K562 (cell line): ENCODE data around the gene PTCH1. TPM values are rescaled to one million over a fixed set of nuclear protein-coding genes. Genes with fewer than 3 reads are reported as not detected.
A peak's percentile ranks its signal among the peaks of the same experiment; 100 is the strongest.

Source experiments
- ATF1 ChIP-seq, 2 experiments: fragments of 450-650 bp in 1 of 2; IDR thresholded peaks; 2 replicates each; pipeline ENCODE4 v1.6.1; 2016; ENCODE audit warnings: missing compliant biosample characterization in 1 of 2, missing genetic modification characterization in 1 of 2
- CXXC5 ChIP-seq: fragments of 250-450 bp; sonication (Bioruptor Pico); IDR thresholded peaks from 2 replicates; pipeline ENCODE4 v1.8.0; 2022; ENCODE audit warnings: inconsistent platforms, mild to moderate bottlenecking, moderate library complexity
- FIP1L1 ChIP-seq: fragments of 200-400 bp; formaldehyde crosslinking; IDR thresholded peaks from 2 replicates; pipeline ENCODE4 v1.6.1; 2018; ENCODE audit warnings: mild to moderate bottlenecking, low read depth, low read length; ENCODE audit not compliant: poor library complexity, severe bottlenecking
- FUS ChIP-seq: fragments of 200-400 bp; formaldehyde crosslinking; optimal IDR thresholded peaks from 2 replicates; pipeline ENCODE3; 2017; ENCODE audit warnings: low read depth, low read length
- GATAD2A ChIP-seq: fragments of 450-650 bp; IDR thresholded peaks from 2 replicates; pipeline ENCODE4 v1.6.1; 2017
- HDAC2 ChIP-seq: fragments of 450-650 bp; IDR thresholded peaks from 2 replicates; pipeline ENCODE4 v1.6.1; 2016; ENCODE audit warnings: mild to moderate bottlenecking
- KDM5B ChIP-seq: fragments of 200-600 bp; sonication (generic); IDR thresholded peaks from 2 replicates; pipeline ENCODE4 v1.6.1; 2012; ENCODE audit warnings: low read depth, mild to moderate bottlenecking, moderate library complexity, low read length, control low read depth, inconsistent platforms; ENCODE audit not compliant: insufficient replicate concordance
- MAZ ChIP-seq, 2 experiments: fragments of 450-650 bp in 1 of 2; sonication (generic) in 1 of 2; formaldehyde crosslinking; IDR thresholded peaks in 1 of 2; conservative IDR thresholded peaks in 1 of 2; 2 replicates each; pipeline versions ENCODE4 v1.4.0 to v1.5.0; 2020; ENCODE audit warnings: mild to moderate bottlenecking in 1 of 2, missing genetic modification reagents in 1 of 2
- MEIS2 ChIP-seq: fragments of 450-650 bp; IDR thresholded peaks from 2 replicates; pipeline ENCODE4 v1.6.1; 2014; ENCODE audit warnings: mild to moderate bottlenecking; ENCODE audit not compliant: partially characterized antibody
- NRF1 ChIP-seq, 2 experiments: fragments of 450-650 bp; IDR thresholded peaks in 1 of 2; conservative IDR thresholded peaks in 1 of 2; 2 replicates each; pipeline ENCODE4 v1.6.1; 2014; ENCODE audit warnings: mild to moderate bottlenecking in 2 of 2
- PKNOX1 ChIP-seq: fragments of 450-650 bp; IDR thresholded peaks from 2 replicates; pipeline ENCODE4 v1.6.1; 2016
- POLR3G ChIP-seq: IDR thresholded peaks from 2 replicates; pipeline ENCODE4 v1.6.1; 2011; ENCODE audit not compliant: insufficient read length, insufficient replicate concordance; ENCODE audit errors: extremely low read depth
- RB1 ChIP-seq: fragments of 450-650 bp; IDR thresholded peaks from 2 replicates; pipeline ENCODE4 v1.6.1; 2017; ENCODE audit warnings: low read depth, mild to moderate bottlenecking
- RFX1 ChIP-seq: fragments of 450-650 bp; IDR thresholded peaks from 2 replicates; pipeline ENCODE4 v1.6.1; 2016; ENCODE audit warnings: mild to moderate bottlenecking, moderate library complexity
- polyA plus RNA-seq, 8 experiments: library from polyadenylated mRNA; depleted of rRNA in 4 of 8; stranded (reverse) in 5 of 8; unstranded in 3 of 8; fragments of >200 nt; fragmentation: Nextera tagmentation in 2 of 8; fragmentation: Illumina TruSeq in 1 of 8; extraction: Ambion mirVana in 2 of 8; extraction: Trizol in 1 of 8; gene quantifications; 2 replicates each; pipeline versions ENCODE4 v1.2.1 to v1.2.3, GENCODE V29; 2011 to 2014; ENCODE audit warnings: inconsistent platforms in 1 of 8, missing spikeins in 1 of 8
- total RNA-seq, 7 experiments: library from RNA; depleted of rRNA in 6 of 7; stranded (reverse); fragments of >200 nt in 6 of 7; fragmentation: Illumina TruSeq in 2 of 7; extraction: Trizol in 2 of 7; gene quantifications; 2 replicates each; pipeline versions ENCODE4 v1.2.1 to v1.2.3, GENCODE V29; 2011 to 2021; ENCODE audit warnings: low replicate concordance in 1 of 7

The PTCH1 gene
- total and polyA plus RNA-seq, 9 of the 15 experiments (the other 6 are each of a cell fraction or from before 2014, with no cell fraction given), result 0.70 to 9.9 (median 3.8) TPM

- TF ChIP-seq GATAD2A (0 out of 2 replicates have a peak, but pooled peaks have one; percentile 28), HDAC2 (no peak), CXXC5 (CRISPR knock-in tag) (0 out of 2 replicates have a peak, but pooled peaks have one; percentile 37), RB1 (peak; percentile 24; the same call in 1 of the 2 replicates), MAZ (CRISPR knock-in tag; conservative IDR thresholded peaks at IDR 0.05 in 1 of 2, IDR thresholded peaks at IDR 0.05 in 1 of 2) (peak; percentile 37 to 73; a peak in 3 of 4 replicates), FIP1L1 (peak; percentile 57), NRF1 (conservative IDR thresholded peaks at IDR 0.05 in 1 of 2, IDR thresholded peaks at IDR 0.05 in 1 of 2) (peak; percentile 56 to 64), MEIS2 (peak; percentile 43), ATF1 (CRISPR knock-in tag; IDR thresholded peaks at IDR 0.05) (no peak), ATF1 (tag; IDR thresholded peaks at IDR 0.05) (no peak), RFX1 (no peak), FUS (peak; percentile 34), POLR3G (no peak), KDM5B (peak; percentile 41), PKNOX1 (peak; percentile 87)
These were observed 1.3 kb downstream of the PTCH1 start (continued) for GRCh38 chr9:95515272-95516113.
